Measurements from ENCODE around the gene ZFP2.
"Not testable (repeated sequence)": the region's sequence is repeated elsewhere in the genome, so short reads cannot be mapped to it uniquely, and the experiment has no call there.

GRCh38 chr5:178860615-178861014 is 35.1 kb upstream of the ZFP2 start:
- not testable (repeated sequence) for TF ChIP-seq ZNF274 (IDR thresholded peaks at IDR 0.05; ENCODE audit: low read depth, low read length); YY1 (IDR thresholded peaks at IDR 0.05; ENCODE audit: insufficient read depth, insufficient read length); SUZ12 (IDR thresholded peaks at IDR 0.05; ENCODE audit: extremely low read depth, insufficient read depth, insufficient read length)
